HG03558 (cell line): Measurements from ENCODE around the gene GDF7.
"Not testable (repeated sequence)": the region's sequence is repeated elsewhere in the genome, so short reads cannot be mapped to it uniquely, and the experiment has no call there.

Experiments used
- ATAC-seq: cut with Tn5 transposase; IDR thresholded peaks from one replicate; pipeline ENCODE4 v1.9.1; 2021; ENCODE audit warnings: moderate number of reproducible peaks; ENCODE audit not compliant: unreplicated experiment; ENCODE audit errors: extremely low read depth

Gene GDF7

GRCh38 chr2:20691076-20691734 lies 24.3 kb downstream of the GDF7 start:
- no peak for ATAC-seq

- no peak for ATAC-seq
Measured at GRCh38 chr2:20692081-20692480, 25.1 kb downstream of the GDF7 start.

GRCh38 chr2:20693317-20693716 lies 26.4 kb downstream of the GDF7 start:
- no peak for ATAC-seq

GRCh38 chr2:20696366-20696765 lies 29.4 kb downstream of the GDF7 start:
- ATAC-seq, result no peak

- ATAC-seq, result no peak
Measured at GRCh38 chr2:20697322-20697934, 30.5 kb downstream of the GDF7 start.

GRCh38 chr2:20698916-20699613 lies 32.1 kb downstream of the GDF7 start:
- no peak for ATAC-seq

- ATAC-seq, result no peak
Measured at GRCh38 chr2:20702563-20702962, 35.6 kb downstream of the GDF7 start.

GRCh38 chr2:20704886-20705285 lies 37.9 kb downstream of the GDF7 start:
- no peak for ATAC-seq

- ATAC-seq, result no peak
Measured at GRCh38 chr2:20706217-20706616, 39.3 kb downstream of the GDF7 start.

GRCh38 chr2:20706786-20707185 lies 39.8 kb downstream of the GDF7 start:
- no peak for ATAC-seq

GRCh38 chr2:20707601-20708000 lies 40.7 kb downstream of the GDF7 start:
- ATAC-seq, result no peak

GRCh38 chr2:20711641-20712040 lies 44.7 kb downstream of the GDF7 start:
- not testable (repeated sequence) for ATAC-seq

GRCh38 chr2:20713585-20713984 lies 46.6 kb downstream of the GDF7 start:
- ATAC-seq, result not testable (repeated sequence)

- not testable (repeated sequence) for ATAC-seq
Measured at GRCh38 chr2:20714412-20714811, 47.5 kb downstream of the GDF7 start.

- ATAC-seq, result not testable (repeated sequence)
Measured at GRCh38 chr2:20716164-20716563, 49.2 kb downstream of the GDF7 start.

- no peak for ATAC-seq
Measured at GRCh38 chr2:20717641-20718040, 50.7 kb downstream of the GDF7 start.

GRCh38 chr2:20722592-20723240 lies 55.8 kb downstream of the GDF7 start:
- ATAC-seq, result no peak

- no peak for ATAC-seq
Measured at GRCh38 chr2:20723543-20723942, 56.6 kb downstream of the GDF7 start.

GRCh38 chr2:20724500-20725053 lies 57.6 kb downstream of the GDF7 start:
- ATAC-seq, result no peak

- ATAC-seq, result no peak
Measured at GRCh38 chr2:20725782-20726181, 58.8 kb downstream of the GDF7 start.

- no peak for ATAC-seq
Measured at GRCh38 chr2:20726913-20727312, 60.0 kb downstream of the GDF7 start.
